ENCODE results near the gene ISG20L2.
"Not testable (repeated sequence)": the region's sequence is repeated elsewhere in the genome, so short reads cannot be mapped to it uniquely, and the experiment has no call there.

- not testable (repeated sequence) for TF ChIP-seq CTCF, POLR2A (IDR thresholded peaks at IDR 0.05)
These were observed 29.1 kb upstream of the ISG20L2 start for GRCh38 chr1:156757572-156758253.

All from prostate gland (tissue), 2 donors.